ENCODE measurements around the gene RXFP1. TPM values are rescaled to one million over a fixed set of nuclear protein-coding genes. Genes with fewer than 3 reads are reported as not detected.

Gene RXFP1
- total RNA-seq, 1 donor from 2014 or later, result 6.9 TPM

GRCh38 chr4:158669310-158669709 is 147.6 kb downstream of the RXFP1 start:
- H3K27ac ChIP-seq, result no peak overlapping the region
- ATAC-seq (no peak), DNase-seq (no peak)
- intact Hi-C loops (cut with DNase I), result no loop called here
- no peak for TF ChIP-seq CTCF (IDR thresholded peaks at IDR 0.05)
- H3K4me1 ChIP-seq, result peaks cover 19% of the 10 kb centered on the region
- H3K27me3 ChIP-seq (ENCODE audit: low read depth), result no peaks in the 10 kb centered on the region
- H3K36me3 ChIP-seq, result no peaks in the 10 kb centered on the region
- H3K4me3 ChIP-seq, result no peak overlapping the region
- no peaks in the 10 kb centered on the region for H3K9me3 ChIP-seq

GRCh38 chr4:158670975-158671664 is 149.4 kb downstream of the RXFP1 start:
- peak; percentile 12 to 27 for ATAC-seq
- peak; percentile 58 for DNase-seq
- no peak for TF ChIP-seq CTCF (IDR thresholded peaks at IDR 0.05)
- H3K4me3 ChIP-seq, result peak overlapping the region; percentile 83
- intact Hi-C loops (cut with DNase I), result no loop called here
- H3K27me3 ChIP-seq (ENCODE audit: low read depth), result no peaks in the 10 kb centered on the region
- H3K36me3 ChIP-seq, result no peaks in the 10 kb centered on the region
- peaks cover 19% of the 10 kb centered on the region for H3K4me1 ChIP-seq
- peak overlapping the region; percentile 91 for H3K27ac ChIP-seq
- no peaks in the 10 kb centered on the region for H3K9me3 ChIP-seq

- Histone ChIP-seq H3K4me1 (peaks cover 19% of the 10 kb centered on the region), H3K4me3 (peak within 1 kb of the TSS; percentile 83), H3K9me3 (no peaks in the 10 kb centered on the region), H3K36me3 (no peaks in the 10 kb centered on the region), H3K27ac (peak within 1 kb of the TSS; percentile 91), H3K27me3 (ENCODE audit: low read depth) (no peaks in the 10 kb centered on the region)
- DNase-seq (no peak), ATAC-seq (peak in 1 of 2 donors; percentile 20)
- intact Hi-C loops (cut with DNase I), result no loop called here
- TF ChIP-seq CTCF (IDR thresholded peaks at IDR 0.05), result no peak
Measured at GRCh38 chr4:158671665-158671914, 149.9 kb downstream of the RXFP1 start, which contains the start of gene C4orf46. Gene C4orf46, minus strand, starts transcription at chr4:158671887. Its CDS starts 86 bp downstream, at chr4:158671801.

GRCh38 chr4:158671915-158672806 is 150.5 kb downstream of the RXFP1 start, which contains the start of gene ETFDH:
Gene ETFDH, plus strand, starts transcription at chr4:158672296. Its CDS starts 161 bp downstream, at chr4:158672457.
- peak; percentile 97 to 98 for ATAC-seq

GRCh38 chr4:158673633-158674032 is 152.0 kb downstream of the RXFP1 start:
- H3K27me3 ChIP-seq (ENCODE audit: low read depth), result no peaks in the 10 kb centered on the region
- no peak overlapping the region for H3K27ac ChIP-seq
- no peaks in the 10 kb centered on the region for H3K9me3 ChIP-seq
- no peak overlapping the region for H3K4me3 ChIP-seq
- peaks cover 19% of the 10 kb centered on the region for H3K4me1 ChIP-seq
- DNase-seq, result no peak
- intact Hi-C loops (cut with DNase I), result no loop called here
- ATAC-seq, result no peak
- TF ChIP-seq CTCF (IDR thresholded peaks at IDR 0.05), result no peak
- no peaks in the 10 kb centered on the region for H3K36me3 ChIP-seq

More at GRCh38 chr4:158671915-158672806, 150.5 kb downstream of the RXFP1 start, which contains the start of gene ETFDH:
- Histone ChIP-seq H3K36me3 (no peaks in the 10 kb centered on the region), H3K9me3 (no peaks in the 10 kb centered on the region), H3K27me3 (ENCODE audit: low read depth) (no peaks in the 10 kb centered on the region), H3K4me1 (peaks cover 19% of the 10 kb centered on the region), H3K4me3 (peak within 1 kb of the TSS; percentile 83), H3K27ac (peak within 1 kb of the TSS; percentile 91)
- peak; percentile 99 for DNase-seq
- intact Hi-C loops (cut with DNase I), result no loop called here
- peak; percentile 71 for TF ChIP-seq CTCF (IDR thresholded peaks at IDR 0.05)

Measured in lower lobe of right lung (tissue), 2 donors.